ENCODE results near the gene DCPS. TPM values are rescaled to one million over a fixed set of nuclear protein-coding genes. Genes with fewer than 3 reads are reported as not detected.
A peak's percentile ranks its signal among the peaks of the same experiment; 100 is the strongest.

Gene DCPS
- total and polyA plus RNA-seq, 4 donors = 10.7 to 26.3 (median 20.4) TPM

GRCh38 chr11:126268361-126268707 lies 35.5 kb upstream of the DCPS start:
- DNase-seq (no peak), ATAC-seq (ENCODE audit: insufficient read depth, low FRiP score) (peak; percentile 9)
- Histone ChIP-seq H3K27me3 (ENCODE audit: control insufficient read depth in 3 of 3, insufficient read depth in 3 of 3, low read length in 2 of 3) (no peaks in the 10 kb centered on the region), H3K27ac (ENCODE audit: low read depth in 1 of 2, low read length in 1 of 2) (peak overlapping the region; percentile 91 to 92), H3K9me3 (ENCODE audit: control insufficient read depth in 4 of 4, insufficient read depth in 3 of 4, low read length in 3 of 4) (no peaks in the 10 kb centered on the region), H3K36me3 (ENCODE audit: control insufficient read depth in 4 of 4, insufficient read depth in 4 of 4, low read length in 4 of 4) (peaks cover 22 to 49% (median 38%) of the 10 kb centered on the region in 4 donors), H3K4me1 (ENCODE audit: control insufficient read depth in 5 of 5, insufficient read depth in 5 of 5, low read length in 5 of 5) (peaks cover 0 to 15% (median 6%) of the 10 kb centered on the region in 5 donors), H3K4me3 (peak overlapping the region; percentile 66), H3K9ac (ENCODE audit: insufficient read depth in 1 of 2, low read length in 2 of 2) (peak overlapping the region; percentile 60 to 95)
- TF ChIP-seq CTCF (IDR thresholded peaks at IDR 0.05; ENCODE audit: control extremely low read depth, extremely low read depth) = no peak
- WGBS, 2 donors = 0% methylated on average over 23 of the region's 23 CpGs

GRCh38 chr11:126268708-126269579 lies 34.9 kb upstream of the DCPS start, which contains the start of the genes FOXRED1 and SRPRA:
Gene FOXRED1, plus strand, starts transcription at chr11:126269154. Its CDS starts 53 bp downstream, at chr11:126269207.
Gene SRPRA, minus strand, starts transcription at chr11:126268895. Its CDS starts 91 bp downstream, at chr11:126268804.
- Histone ChIP-seq H3K27ac (ENCODE audit: low read depth in 1 of 2, low read length in 1 of 2) (peak within 1 kb of the TSS; percentile 91 to 97), H3K36me3 (ENCODE audit: control insufficient read depth in 4 of 4, insufficient read depth in 4 of 4, low read length in 4 of 4) (peaks cover 22 to 47% (median 35%) of the 10 kb centered on the region in 4 donors), H3K9ac (ENCODE audit: insufficient read depth in 1 of 2, low read length in 2 of 2) (peak within 1 kb of the TSS; percentile 97 to 99), H3K9me3 (ENCODE audit: control insufficient read depth in 4 of 4, insufficient read depth in 3 of 4, low read length in 3 of 4) (no peaks in the 10 kb centered on the region), H3K27me3 (ENCODE audit: control insufficient read depth in 3 of 3, insufficient read depth in 3 of 3, low read length in 2 of 3) (no peaks in the 10 kb centered on the region), H3K4me3 (peak within 1 kb of the TSS; percentile 88), H3K4me1 (ENCODE audit: control insufficient read depth in 5 of 5, insufficient read depth in 5 of 5, low read length in 5 of 5) (peaks cover 0 to 15% (median 6%) of the 10 kb centered on the region in 5 donors)
- ATAC-seq (ENCODE audit: insufficient read depth, low FRiP score) = peak; percentile 100
- DNase-seq = peak; percentile 99 to 100 (median 99)
- no peak for TF ChIP-seq CTCF (IDR thresholded peaks at IDR 0.05; ENCODE audit: control extremely low read depth, extremely low read depth)
- 0% methylated on average over 59 to 64 of the region's 64 CpGs for WGBS, 2 donors

GRCh38 chr11:126277322-126277721 lies 26.5 kb upstream of the DCPS start:
- ATAC-seq (ENCODE audit: insufficient read depth, low FRiP score) (no peak), DNase-seq (no peak)
- no peak for TF ChIP-seq CTCF (IDR thresholded peaks at IDR 0.05; ENCODE audit: control extremely low read depth, extremely low read depth)
- no peaks in the 10 kb centered on the region for H3K27me3 ChIP-seq (ENCODE audit: control insufficient read depth in 3 of 3, insufficient read depth in 3 of 3, low read length in 2 of 3)
- H3K4me3 ChIP-seq = no peak overlapping the region
- peaks cover 4 to 14% (median 8%) of the 10 kb centered on the region in 5 donors for H3K4me1 ChIP-seq (ENCODE audit: control insufficient read depth in 5 of 5, insufficient read depth in 5 of 5, low read length in 5 of 5)
- H3K9me3 ChIP-seq (ENCODE audit: control insufficient read depth in 4 of 4, insufficient read depth in 3 of 4, low read length in 3 of 4) = no peaks in the 10 kb centered on the region
- H3K9ac ChIP-seq (ENCODE audit: insufficient read depth in 1 of 2, low read length in 2 of 2) = no peak overlapping the region
- peaks cover 11 to 25% (median 18%) of the 10 kb centered on the region in 4 donors for H3K36me3 ChIP-seq (ENCODE audit: control insufficient read depth in 4 of 4, insufficient read depth in 4 of 4, low read length in 4 of 4)
- 94 to 95% methylated on average over 11 of the region's 11 CpGs for WGBS, 2 donors
- no peak overlapping the region for H3K27ac ChIP-seq (ENCODE audit: low read depth in 1 of 2, low read length in 1 of 2)

Data from lung (tissue), 12 donors.